ENCODE data around the gene MGAT3.
"Not testable (repeated sequence)": the region's sequence is repeated elsewhere in the genome, so short reads cannot be mapped to it uniquely, and the experiment has no call there.

MGAT3 gene

GRCh38 chr22:39518996-39519680, 62.3 kb downstream of the MGAT3 start:
- peak in 1 of 3 donors; percentile 44 for DNase-seq

- DNase-seq = peak; percentile 99 to 100 (median 99)
These were observed 62.9 kb downstream of the MGAT3 start for GRCh38 chr22:39519681-39520225.

- DNase-seq = peak; percentile 93 to 97 (median 96)
These were observed 63.7 kb downstream of the MGAT3 start, which contains the start of gene ATF4 for GRCh38 chr22:39520226-39521105. ATF4 (plus strand) TSS chr22:39520562; CDS start chr22:39521446, 884 bp downstream.

GRCh38 chr22:39521106-39521885, 64.5 kb downstream of the MGAT3 start:
- peak in 2 of 3 donors; percentile 89 to 92 for DNase-seq

GRCh38 chr22:39522091-39522490, 65.3 kb downstream of the MGAT3 start:
- DNase-seq = not testable (repeated sequence)

GRCh38 chr22:39522567-39523300, 65.9 kb downstream of the MGAT3 start:
- peak in 2 of 3 donors; percentile 15 to 28 for DNase-seq

- DNase-seq = no peak
These were observed 67.4 kb downstream of the MGAT3 start for GRCh38 chr22:39524089-39524752.

GRCh38 chr22:39524753-39525657, 68.2 kb downstream of the MGAT3 start:
- no peak for DNase-seq

- DNase-seq = no peak
These were observed 68.8 kb downstream of the MGAT3 start for GRCh38 chr22:39525658-39525975.

- peak in 2 of 3 donors; percentile 40 to 44 for DNase-seq
These were observed 69.9 kb downstream of the MGAT3 start for GRCh38 chr22:39526736-39527171.

- no peak for DNase-seq
These were observed 70.7 kb downstream of the MGAT3 start for GRCh38 chr22:39527481-39527961.

GRCh38 chr22:39528080-39528661, 71.4 kb downstream of the MGAT3 start:
- DNase-seq = no peak

- DNase-seq = peak; percentile 93 to 96 (median 96)
These were observed 72.1 kb downstream of the MGAT3 start for GRCh38 chr22:39528681-39529486.

GRCh38 chr22:39529487-39529851, 72.7 kb downstream of the MGAT3 start:
- no peak for DNase-seq

- DNase-seq = peak; percentile 64 to 74 (median 65)
These were observed 73.3 kb downstream of the MGAT3 start for GRCh38 chr22:39530116-39530515.

GRCh38 chr22:39530692-39531331, 74.0 kb downstream of the MGAT3 start:
- peak; percentile 59 to 66 (median 65) for DNase-seq

- DNase-seq = peak; percentile 95 to 96 (median 96)
These were observed 75.6 kb downstream of the MGAT3 start, which contains the start of gene RPS19BP1 for GRCh38 chr22:39532215-39533073. RPS19BP1 (minus strand) TSS chr22:39532748; CDS start chr22:39532738, 10 bp downstream.
